GM23338 (cell line): ENCODE results near the gene CYFIP1. TPM values are rescaled to one million over a fixed set of nuclear protein-coding genes. Genes with fewer than 3 reads are reported as not detected.

Experiments
- ATAC-seq: fragments of 200-7000 bp; cut with Tn5 transposase; 3 replicates; pipeline ENCODE4 v1.9.1; 2020
- DNase-seq: peaks from one replicate; pipeline ENCODE4 v3.0.0-alpha.2; 2015; ENCODE audit warnings: low spot score
- H2AFZ ChIP-seq: fragments of 200-600 bp; sonication (generic); 2 replicates; pipeline ENCODE4 v1.8.0; 2016; ENCODE audit warnings: antibody characterized with exemption, mild to moderate bottlenecking, moderate library complexity
- H3F3A ChIP-seq: fragments of 200-600 bp; sonication (generic); replicated peaks from 2 replicates; pipeline ENCODE4 v1.8.0; 2017; ENCODE audit warnings: antibody characterized with exemption, mixed run types, low read depth
- H3K27ac ChIP-seq: fragments of 200-600 bp; sonication (generic); 2 replicates; pipeline ENCODE4 v1.6.1; 2016; ENCODE audit warnings: low read depth
- H3K27me3 ChIP-seq: fragments of 200-600 bp; sonication (generic); 2 replicates; pipeline ENCODE4 v1.8.0; 2016; ENCODE audit warnings: mild to moderate bottlenecking, mixed run types, moderate library complexity; ENCODE audit not compliant: insufficient read depth
- H3K36me3 ChIP-seq: fragments of 200-600 bp; sonication (generic); 2 replicates; pipeline ENCODE4 v1.8.0; 2016; ENCODE audit warnings: mild to moderate bottlenecking; ENCODE audit not compliant: insufficient read depth
- H3K4me1 ChIP-seq: fragments of 200-600 bp; sonication (generic); 2 replicates; pipeline ENCODE4 v1.8.0; 2016; ENCODE audit warnings: mild to moderate bottlenecking, moderate library complexity; ENCODE audit not compliant: insufficient read depth
- H3K4me2 ChIP-seq: fragments of 200-600 bp; sonication (generic); 2 replicates; pipeline ENCODE4 v1.7.1; 2017; ENCODE audit warnings: mixed run types
- H3K4me3 ChIP-seq: fragments of 200-600 bp; sonication (generic); 2 replicates; pipeline ENCODE4 v1.6.1; 2016; ENCODE audit warnings: mixed run types
- H3K79me2 ChIP-seq: fragments of 200-600 bp; sonication (generic); replicated peaks from 2 replicates; pipeline ENCODE4 v1.8.0; 2017; ENCODE audit warnings: mild to moderate bottlenecking; ENCODE audit not compliant: insufficient read depth
- H3K9me2 ChIP-seq: fragments of 200-600 bp; sonication (generic); 2 replicates; pipeline ENCODE4 v1.8.0; 2017; ENCODE audit not compliant: insufficient read depth
- H4K20me1 ChIP-seq: fragments of 200-600 bp; sonication (generic); replicated peaks from 2 replicates; pipeline ENCODE4 v1.8.0; 2017; ENCODE audit warnings: mild to moderate bottlenecking; ENCODE audit not compliant: insufficient read depth
- H3K27ac Mint-ChIP-seq: 2 replicates; pipeline ENCODE4 v1.8.0; 2020; ENCODE audit warnings: inconsistent platforms, mild to moderate bottlenecking, moderate library complexity, mixed read lengths
- H3K27me3 Mint-ChIP-seq: 3 replicates; pipeline ENCODE4 v1.8.0; 2022; ENCODE audit warnings: low read depth, mild to moderate bottlenecking, moderate library complexity, mixed read lengths, inconsistent platforms; ENCODE audit not compliant: insufficient read depth, poor library complexity
- H3K36me3 Mint-ChIP-seq: 3 replicates; pipeline ENCODE4 v1.8.0; 2021; ENCODE audit warnings: low read depth, mild to moderate bottlenecking, inconsistent platforms, moderate library complexity, mixed read lengths
- H3K4me1 Mint-ChIP-seq: 3 replicates; pipeline ENCODE4 v1.8.0; 2020; ENCODE audit warnings: mild to moderate bottlenecking, inconsistent platforms, mixed read lengths
- H3K4me3 Mint-ChIP-seq: 3 replicates; pipeline ENCODE4 v1.8.0; 2021; ENCODE audit warnings: moderate library complexity, mild to moderate bottlenecking, inconsistent platforms, mixed read lengths
- H3K9me3 Mint-ChIP-seq: 3 replicates; pipeline ENCODE4 v1.8.0; 2020; ENCODE audit warnings: moderate library complexity, mild to moderate bottlenecking, inconsistent platforms, mixed read lengths
- ETS1 ChIP-seq: IDR thresholded peaks from 2 replicates; pipeline ENCODE4 v1.6.1; 2016; ENCODE audit warnings: antibody characterized with exemption
- JUNB ChIP-seq: IDR thresholded peaks from one replicate; pipeline ENCODE4 v1.6.1; 2016; ENCODE audit warnings: antibody characterized with exemption; ENCODE audit not compliant: unreplicated experiment
- STAT1 ChIP-seq: IDR thresholded peaks from one replicate; pipeline ENCODE4 v1.6.1; 2016; ENCODE audit warnings: antibody characterized with exemption; ENCODE audit not compliant: unreplicated experiment
- polyA plus RNA-seq: library from polyadenylated mRNA; unstranded; fragments of >200 nt; fragmentation: Nextera tagmentation; extraction: Ambion mirVana; gene quantifications from 2 replicates; pipeline ENCODE4 v1.2.1, GENCODE V29; 2016
- total RNA-seq: library from RNA; depleted of rRNA; stranded (reverse); fragments of >200 nt; shearing (Covaris generic); gene quantifications from 2 replicates; pipeline ENCODE4 v1.2.3, GENCODE V29; 2014
- TF ChIP-seq, protein P1 (sequence below): fragments of 250-450 bp; sonication (Bioruptor Pico); IDR thresholded peaks from 2 replicates; pipeline ENCODE4 v1.5.0; 2020; ENCODE audit warnings: mild to moderate bottlenecking, moderate library complexity
- TF ChIP-seq, protein P2 (sequence below): IDR thresholded peaks from one replicate; pipeline ENCODE4 v1.6.1; 2018; ENCODE audit warnings: antibody characterized with exemption; ENCODE audit not compliant: unreplicated experiment

The CYFIP1 gene
- total and polyA plus RNA-seq, 2 experiments from 2014 or later = 20.0 to 73.9 TPM

DNA sequence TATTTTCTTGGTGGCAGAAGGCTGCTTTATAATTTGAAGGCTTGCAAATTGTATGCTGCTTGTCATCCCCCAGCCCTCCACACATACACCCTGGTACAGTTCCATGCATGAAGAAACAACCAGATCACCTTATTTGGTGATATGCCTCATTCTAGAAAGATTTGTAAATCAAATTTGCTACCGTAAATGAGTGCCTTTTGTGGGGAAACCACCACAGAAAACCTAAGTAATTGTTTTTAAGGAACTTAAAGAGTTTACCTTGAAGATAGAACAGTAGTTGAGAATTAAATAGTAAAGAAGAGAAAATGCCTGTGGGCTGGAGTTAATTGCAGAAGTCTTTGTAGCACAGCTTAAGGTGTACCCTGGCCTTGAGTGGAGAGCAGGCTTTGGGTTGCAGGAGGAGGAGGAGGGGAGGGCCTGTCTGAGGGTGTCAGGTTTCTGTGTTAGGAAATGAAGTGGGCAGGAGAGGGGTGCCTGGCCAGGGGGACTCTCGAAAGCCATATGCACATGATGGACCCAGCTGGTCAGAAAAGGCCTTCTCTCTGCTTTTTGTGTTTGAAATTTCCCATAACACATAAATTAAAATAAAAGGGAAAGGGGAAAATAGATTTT, 134.8 kb downstream of the CYFIP1 start (continued):
- TF ChIP-seq, protein P1, sequence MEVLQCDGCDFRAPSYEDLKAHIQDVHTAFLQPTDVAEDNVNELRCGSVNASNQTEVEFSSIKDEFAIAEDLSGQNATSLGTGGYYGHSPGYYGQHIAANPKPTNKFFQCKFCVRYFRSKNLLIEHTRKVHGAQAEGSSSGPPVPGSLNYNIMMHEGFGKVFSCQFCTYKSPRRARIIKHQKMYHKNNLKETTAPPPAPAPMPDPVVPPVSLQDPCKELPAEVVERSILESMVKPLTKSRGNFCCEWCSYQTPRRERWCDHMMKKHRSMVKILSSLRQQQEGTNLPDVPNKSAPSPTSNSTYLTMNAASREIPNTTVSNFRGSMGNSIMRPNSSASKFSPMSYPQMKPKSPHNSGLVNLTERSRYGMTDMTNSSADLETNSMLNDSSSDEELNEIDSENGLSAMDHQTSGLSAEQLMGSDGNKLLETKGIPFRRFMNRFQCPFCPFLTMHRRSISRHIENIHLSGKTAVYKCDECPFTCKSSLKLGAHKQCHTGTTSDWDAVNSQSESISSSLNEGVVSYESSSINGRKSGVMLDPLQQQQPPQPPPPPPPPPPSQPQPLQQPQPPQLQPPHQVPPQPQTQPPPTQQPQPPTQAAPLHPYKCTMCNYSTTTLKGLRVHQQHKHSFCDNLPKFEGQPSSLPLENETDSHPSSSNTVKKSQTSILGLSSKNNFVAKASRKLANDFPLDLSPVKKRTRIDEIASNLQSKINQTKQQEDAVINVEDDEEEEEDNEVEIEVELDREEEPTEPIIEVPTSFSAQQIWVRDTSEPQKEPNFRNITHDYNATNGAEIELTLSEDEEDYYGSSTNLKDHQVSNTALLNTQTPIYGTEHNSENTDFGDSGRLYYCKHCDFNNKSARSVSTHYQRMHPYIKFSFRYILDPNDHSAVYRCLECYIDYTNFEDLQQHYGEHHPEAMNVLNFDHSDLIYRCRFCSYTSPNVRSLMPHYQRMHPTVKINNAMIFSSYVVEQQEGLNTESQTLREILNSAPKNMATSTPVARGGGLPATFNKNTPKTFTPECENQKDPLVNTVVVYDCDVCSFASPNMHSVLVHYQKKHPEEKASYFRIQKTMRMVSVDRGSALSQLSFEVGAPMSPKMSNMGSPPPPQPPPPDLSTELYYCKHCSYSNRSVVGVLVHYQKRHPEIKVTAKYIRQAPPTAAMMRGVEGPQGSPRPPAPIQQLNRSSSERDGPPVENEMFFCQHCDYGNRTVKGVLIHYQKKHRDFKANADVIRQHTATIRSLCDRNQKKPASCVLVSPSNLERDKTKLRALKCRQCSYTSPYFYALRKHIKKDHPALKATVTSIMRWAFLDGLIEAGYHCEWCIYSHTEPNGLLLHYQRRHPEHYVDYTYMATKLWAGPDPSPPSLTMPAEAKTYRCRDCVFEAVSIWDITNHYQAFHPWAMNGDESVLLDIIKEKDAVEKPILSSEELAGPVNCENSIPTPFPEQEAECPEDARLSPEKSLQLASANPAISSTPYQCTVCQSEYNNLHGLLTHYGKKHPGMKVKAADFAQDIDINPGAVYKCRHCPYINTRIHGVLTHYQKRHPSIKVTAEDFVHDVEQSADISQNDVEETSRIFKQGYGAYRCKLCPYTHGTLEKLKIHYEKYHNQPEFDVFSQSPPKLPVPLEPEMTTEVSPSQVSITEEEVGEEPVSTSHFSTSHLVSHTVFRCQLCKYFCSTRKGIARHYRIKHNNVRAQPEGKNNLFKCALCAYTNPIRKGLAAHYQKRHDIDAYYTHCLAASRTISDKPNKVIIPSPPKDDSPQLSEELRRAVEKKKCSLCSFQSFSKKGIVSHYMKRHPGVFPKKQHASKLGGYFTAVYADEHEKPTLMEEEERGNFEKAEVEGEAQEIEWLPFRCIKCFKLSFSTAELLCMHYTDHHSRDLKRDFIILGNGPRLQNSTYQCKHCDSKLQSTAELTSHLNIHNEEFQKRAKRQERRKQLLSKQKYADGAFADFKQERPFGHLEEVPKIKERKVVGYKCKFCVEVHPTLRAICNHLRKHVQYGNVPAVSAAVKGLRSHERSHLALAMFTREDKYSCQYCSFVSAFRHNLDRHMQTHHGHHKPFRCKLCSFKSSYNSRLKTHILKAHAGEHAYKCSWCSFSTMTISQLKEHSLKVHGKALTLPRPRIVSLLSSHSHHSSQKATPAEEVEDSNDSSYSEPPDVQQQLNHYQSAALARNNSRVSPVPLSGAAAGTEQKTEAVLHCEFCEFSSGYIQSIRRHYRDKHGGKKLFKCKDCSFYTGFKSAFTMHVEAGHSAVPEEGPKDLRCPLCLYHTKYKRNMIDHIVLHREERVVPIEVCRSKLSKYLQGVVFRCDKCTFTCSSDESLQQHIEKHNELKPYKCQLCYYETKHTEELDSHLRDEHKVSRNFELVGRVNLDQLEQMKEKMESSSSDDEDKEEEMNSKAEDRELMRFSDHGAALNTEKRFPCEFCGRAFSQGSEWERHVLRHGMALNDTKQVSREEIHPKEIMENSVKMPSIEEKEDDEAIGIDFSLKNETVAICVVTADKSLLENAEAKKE (CRISPR knock-in tag) = no peak
- no peak for TF ChIP-seq ETS1

GRCh38 chr15:22844421-22845288, 135.5 kb downstream of the CYFIP1 start:
- Histone ChIP-seq H2AFZ (no peak overlapping the region), H3K79me2 (peaks cover 100% of the 10 kb centered on the region), H3K36me3 (peaks cover 3% of the 10 kb centered on the region; the same call in 1 of the 2 replicates), H3K27ac (peak overlapping the region; percentile 57), H4K20me1 (peaks cover 44% of the 10 kb centered on the region), H3F3A (0 out of 2 replicates have a peak, but pooled peaks cover 7% of the 10 kb centered on the region), H3K9me2 (no peaks in the 10 kb centered on the region), H3K4me3 (peak overlapping the region; percentile 12; the same call in 1 of the 2 replicates), H3K4me1 (peaks cover 28% of the 10 kb centered on the region), H3K27me3 (no peaks in the 10 kb centered on the region), H3K4me2 (peak overlapping the region; percentile 65)
- peak overlapping the region; percentile 94 for H3K27ac Mint-ChIP-seq
- H3K27me3 Mint-ChIP-seq = peaks cover 3% of the 10 kb centered on the region
- H3K4me3 Mint-ChIP-seq = peak overlapping the region; percentile 25; the same call in 1 of the 3 replicates
- peaks cover 62% of the 10 kb centered on the region for H3K36me3 Mint-ChIP-seq
- peak; percentile 25 for ATAC-seq
- H3K4me1 Mint-ChIP-seq = peaks cover 47% of the 10 kb centered on the region
- no peak for DNase-seq
- H3K9me3 Mint-ChIP-seq = no peaks in the 10 kb centered on the region
- TF ChIP-seq JUNB = no peak
- no peak for TF ChIP-seq STAT1
- TF ChIP-seq, protein P2, sequence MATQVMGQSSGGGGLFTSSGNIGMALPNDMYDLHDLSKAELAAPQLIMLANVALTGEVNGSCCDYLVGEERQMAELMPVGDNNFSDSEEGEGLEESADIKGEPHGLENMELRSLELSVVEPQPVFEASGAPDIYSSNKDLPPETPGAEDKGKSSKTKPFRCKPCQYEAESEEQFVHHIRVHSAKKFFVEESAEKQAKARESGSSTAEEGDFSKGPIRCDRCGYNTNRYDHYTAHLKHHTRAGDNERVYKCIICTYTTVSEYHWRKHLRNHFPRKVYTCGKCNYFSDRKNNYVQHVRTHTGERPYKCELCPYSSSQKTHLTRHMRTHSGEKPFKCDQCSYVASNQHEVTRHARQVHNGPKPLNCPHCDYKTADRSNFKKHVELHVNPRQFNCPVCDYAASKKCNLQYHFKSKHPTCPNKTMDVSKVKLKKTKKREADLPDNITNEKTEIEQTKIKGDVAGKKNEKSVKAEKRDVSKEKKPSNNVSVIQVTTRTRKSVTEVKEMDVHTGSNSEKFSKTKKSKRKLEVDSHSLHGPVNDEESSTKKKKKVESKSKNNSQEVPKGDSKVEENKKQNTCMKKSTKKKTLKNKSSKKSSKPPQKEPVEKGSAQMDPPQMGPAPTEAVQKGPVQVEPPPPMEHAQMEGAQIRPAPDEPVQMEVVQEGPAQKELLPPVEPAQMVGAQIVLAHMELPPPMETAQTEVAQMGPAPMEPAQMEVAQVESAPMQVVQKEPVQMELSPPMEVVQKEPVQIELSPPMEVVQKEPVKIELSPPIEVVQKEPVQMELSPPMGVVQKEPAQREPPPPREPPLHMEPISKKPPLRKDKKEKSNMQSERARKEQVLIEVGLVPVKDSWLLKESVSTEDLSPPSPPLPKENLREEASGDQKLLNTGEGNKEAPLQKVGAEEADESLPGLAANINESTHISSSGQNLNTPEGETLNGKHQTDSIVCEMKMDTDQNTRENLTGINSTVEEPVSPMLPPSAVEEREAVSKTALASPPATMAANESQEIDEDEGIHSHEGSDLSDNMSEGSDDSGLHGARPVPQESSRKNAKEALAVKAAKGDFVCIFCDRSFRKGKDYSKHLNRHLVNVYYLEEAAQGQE = no peak
